Vagina (tissue), 2 donors: Measurements from ENCODE around the gene ARHGAP6.

Experiments
- CTCF ChIP-seq, 3 experiments: fragments of 450-650 bp in 2 of 3; fragments of 200-600 bp in 1 of 3; sonication (generic) in 1 of 3; IDR thresholded peaks; one replicate each; pipeline ENCODE4 v1.5.1; 2017 to 2019; ENCODE audit warnings: antibody characterized with exemption in 3 of 3, mild to moderate bottlenecking in 2 of 3, moderate library complexity in 2 of 3
- POLR2AphosphoS5 ChIP-seq, 2 donors: sonication (generic); formaldehyde crosslinking; IDR thresholded peaks; one replicate each; pipeline ENCODE4 v1.9.0; 2017; ENCODE audit warnings: antibody characterized with exemption in 2 of 2, mild to moderate bottlenecking in 2 of 2, low read depth in 1 of 2; ENCODE audit not compliant: insufficient read depth in 1 of 2

GRCh38 chrX:11113731-11114130, 552.0 kb downstream of the ARHGAP6 start:
- TF ChIP-seq CTCF (IDR thresholded peaks at IDR 0.05) (no peak), POLR2AphosphoS5 (IDR thresholded peaks at IDR 0.05; ENCODE audit: insufficient read depth in 1 of 2, low read depth in 1 of 2) (no peak)
